NCI-H82 (cell line): ENCODE results near the gene CENPV.
A peak's percentile ranks its signal among the peaks of the same experiment; 100 is the strongest.
"Not testable (repeated sequence)": the region's sequence is repeated elsewhere in the genome, so short reads cannot be mapped to it uniquely, and the experiment has no call there.

Experiments used
- DNase-seq: peaks from one replicate; lab custom pipeline; 2025; lab: John Stamatoyannopoulos, UW

Gene CENPV

DNA sequence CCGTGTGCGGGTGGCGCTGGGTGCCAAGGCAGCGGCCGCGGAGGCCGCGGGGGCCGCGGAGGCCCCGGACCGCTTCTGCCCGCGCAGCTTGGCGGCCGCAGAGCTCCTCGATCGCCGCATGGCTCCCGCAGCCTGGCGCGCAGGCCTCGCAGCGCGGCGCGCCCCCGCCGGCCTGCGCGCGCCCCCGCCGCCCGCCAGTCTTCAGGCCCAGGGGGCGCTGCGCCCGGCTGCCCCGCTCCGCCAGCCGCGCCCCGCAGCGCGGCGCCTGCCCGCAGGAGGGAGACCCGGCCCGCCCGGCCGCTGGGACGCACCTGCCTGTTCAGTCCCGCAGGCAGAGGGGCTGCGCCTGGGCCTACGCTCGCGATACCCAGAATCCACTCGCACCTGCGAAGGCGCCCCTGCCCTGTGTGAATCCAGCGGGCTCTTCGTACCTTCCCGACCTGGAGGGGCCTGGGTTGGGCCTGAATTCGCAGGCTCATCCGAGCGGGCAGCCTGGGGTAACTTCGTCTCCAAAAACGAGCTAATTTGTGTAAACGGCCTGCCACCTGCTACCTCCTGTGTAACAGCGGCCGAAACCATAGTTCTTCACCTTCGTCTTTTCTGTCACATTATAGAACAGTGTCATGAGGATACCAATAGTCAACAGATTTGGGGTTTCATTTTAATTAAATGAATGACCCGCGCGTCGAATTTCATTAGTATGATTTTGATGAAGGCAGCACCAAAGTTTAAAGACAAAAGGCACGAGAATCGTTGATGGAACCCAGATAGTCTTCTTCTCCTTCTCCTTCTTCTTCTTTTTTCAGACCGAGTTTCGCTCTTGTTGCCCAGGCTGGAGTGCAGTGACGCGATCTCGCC, at the start of gene CENPV:
CENPV (minus strand) TSS at position 153 of the 858 bp plus-strand sequence; CDS start at position 120, 33 bp downstream.
- peak; percentile 76 for DNase-seq

DNA sequence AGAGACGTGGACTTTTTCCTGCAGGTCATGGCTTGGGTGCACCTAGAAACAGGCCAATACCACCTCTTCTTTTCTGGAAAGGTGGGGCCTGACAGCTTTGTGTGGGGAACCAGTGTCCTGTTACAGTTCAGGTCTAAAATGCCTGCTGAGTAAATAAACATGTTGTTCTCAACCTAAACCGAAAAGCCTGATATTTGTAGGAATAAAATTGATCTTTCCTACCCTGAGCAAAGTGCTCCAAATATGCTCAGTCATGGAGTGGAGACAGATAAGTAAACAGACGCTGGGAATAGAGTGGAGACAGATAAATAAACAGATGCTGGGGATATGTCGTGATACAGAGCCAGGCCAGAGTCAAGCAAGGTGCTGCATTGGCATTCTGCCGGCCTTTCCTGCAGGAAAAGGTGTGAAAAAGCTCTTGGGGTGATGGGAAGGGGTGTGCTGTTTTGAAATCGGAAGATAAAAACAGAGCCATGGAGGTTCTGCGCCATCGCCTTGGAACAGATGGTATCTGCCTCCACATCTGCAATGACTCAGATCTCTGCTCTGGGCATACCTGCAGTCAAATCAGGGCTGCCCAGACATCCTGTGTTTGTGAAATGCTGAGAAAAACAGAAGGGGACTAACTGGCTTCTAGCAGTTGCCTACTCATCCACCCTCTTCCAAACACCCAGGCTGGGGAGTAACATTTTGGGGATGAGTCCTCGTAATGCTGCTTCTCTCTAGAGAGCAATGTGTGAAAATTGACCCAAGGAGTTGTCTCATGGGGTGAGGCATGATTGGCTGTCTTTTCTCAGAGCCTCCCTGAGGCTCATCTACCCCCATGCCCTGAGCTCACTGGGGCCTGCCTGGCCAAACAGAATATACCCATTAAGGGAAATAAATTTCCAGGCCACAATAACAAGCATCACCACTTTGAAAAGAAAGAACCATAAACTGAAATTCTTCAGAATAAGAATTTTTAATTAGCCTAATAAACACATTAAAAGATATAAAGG, 45.3 kb upstream of the CENPV start:
- peak; percentile 55 for DNase-seq

DNA sequence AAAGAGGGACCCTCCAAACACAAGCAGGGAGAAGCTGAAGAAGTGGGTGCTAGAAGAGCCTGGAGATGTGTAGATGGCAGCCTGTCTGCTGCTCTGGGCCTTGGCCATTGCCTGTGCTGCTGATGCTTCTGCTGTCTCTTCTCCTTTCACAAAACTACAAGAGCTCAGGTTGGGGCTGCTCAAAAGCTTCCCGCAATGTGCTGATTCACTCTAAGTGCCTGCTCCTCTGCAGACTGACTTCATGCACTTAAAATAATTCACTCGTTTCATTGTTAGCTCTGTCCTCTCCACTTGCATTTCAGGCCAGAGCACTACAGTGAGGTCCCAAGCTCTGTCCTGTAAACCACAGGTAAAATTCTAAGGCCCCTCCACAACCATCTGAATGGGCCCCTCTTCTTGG, 43.4 kb upstream of the CENPV start:
- not testable (repeated sequence) for DNase-seq

DNA sequence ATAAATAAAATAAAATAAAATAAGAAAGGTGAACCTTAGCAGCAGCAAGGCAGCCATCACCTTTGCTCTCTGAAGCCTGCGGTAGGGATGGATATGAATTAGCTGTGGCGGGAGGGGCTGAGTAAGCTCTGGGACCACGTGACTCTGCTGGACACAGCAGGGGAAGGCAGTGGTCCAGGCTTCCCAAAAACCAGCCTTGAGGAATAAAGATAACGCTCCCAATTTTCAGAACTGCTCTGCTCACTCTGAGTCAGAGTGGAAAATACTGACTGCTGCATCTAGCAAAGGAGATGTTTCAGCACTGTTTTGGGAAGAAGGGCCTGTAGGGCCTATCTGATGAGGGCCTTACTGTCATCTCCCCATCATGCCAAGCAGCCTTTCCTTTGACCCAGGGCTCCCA, 42.6 kb upstream of the CENPV start:
- DNase-seq = peak; percentile 49

DNA sequence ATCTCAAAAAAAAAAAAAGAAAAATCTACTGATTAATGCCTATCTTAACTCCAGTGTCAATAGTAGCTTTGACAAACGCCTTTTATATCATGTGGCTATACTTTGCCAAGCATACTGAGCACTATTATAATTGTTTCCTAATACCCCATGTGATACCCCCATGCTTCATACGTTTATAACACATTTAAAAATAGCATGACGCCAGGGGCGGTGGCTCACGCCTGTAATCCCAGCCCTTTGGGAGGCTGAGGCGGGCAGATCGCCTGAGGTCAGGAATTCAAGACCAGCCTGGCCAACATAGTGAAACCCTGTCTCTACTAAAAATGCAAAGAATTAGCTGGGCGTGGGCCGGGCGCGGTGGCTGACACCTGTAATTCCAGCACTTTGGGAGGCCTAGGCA, 39.2 kb upstream of the CENPV start:
- not testable (repeated sequence) for DNase-seq

DNA sequence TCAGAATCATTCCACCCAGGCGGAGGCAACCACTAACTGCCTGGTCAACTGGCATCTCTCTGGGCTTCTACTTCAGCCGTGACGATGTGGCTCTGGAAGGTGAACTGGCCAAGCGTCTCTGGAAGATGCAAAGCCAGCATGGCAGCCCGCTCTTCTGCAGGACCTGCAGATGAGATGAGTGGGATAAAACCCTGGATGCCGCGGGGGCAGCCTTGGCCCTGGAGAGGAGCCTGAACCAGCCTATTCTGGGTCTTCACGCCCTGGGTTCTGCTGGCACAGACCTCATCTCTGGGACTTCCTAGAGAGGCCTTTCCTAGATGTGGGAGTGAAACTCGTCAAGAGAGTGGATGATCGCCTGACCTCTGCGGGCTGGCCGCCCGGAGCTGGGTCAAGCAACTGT, 38.2 kb upstream of the CENPV start:
- no peak for DNase-seq

DNA sequence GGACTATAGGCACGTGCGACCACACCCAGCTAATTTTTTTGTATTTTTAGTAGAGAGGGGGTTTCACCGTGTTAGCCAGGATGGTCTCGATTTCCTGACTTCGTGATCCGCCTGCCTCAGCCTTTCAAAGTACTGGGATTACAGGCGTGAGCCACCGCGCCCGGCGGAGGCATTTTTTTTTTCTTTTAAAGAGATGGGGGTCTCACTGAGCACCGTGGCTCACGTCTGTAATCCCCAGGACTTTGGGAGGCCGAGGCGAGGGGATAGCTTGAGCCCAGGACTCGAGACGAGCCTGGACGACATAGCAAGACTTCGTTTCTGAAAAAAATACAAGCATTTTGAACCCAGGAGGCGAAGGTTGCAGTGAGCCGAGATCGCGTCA, 32.8 kb upstream of the CENPV start:
- not testable (repeated sequence) for DNase-seq

DNA sequence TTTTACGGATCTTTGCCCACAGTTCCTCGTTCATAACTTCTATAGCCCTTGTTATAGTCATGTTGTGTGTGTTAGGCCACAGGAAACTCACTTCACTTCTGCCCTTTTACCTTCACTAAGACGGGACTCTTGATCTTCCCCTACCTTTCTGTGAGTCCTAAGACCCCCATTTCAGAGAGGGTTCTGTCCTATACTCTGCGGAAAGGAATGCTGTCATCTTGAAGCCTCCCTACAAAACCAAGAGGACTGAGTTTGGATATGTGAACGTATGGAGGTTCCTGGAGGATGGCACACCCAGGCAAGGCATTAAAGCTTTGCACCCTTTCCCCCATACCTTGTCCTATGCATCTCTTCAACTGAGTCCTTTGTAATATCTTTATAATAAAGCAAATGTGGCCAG, 31.3 kb upstream of the CENPV start:
- no peak for DNase-seq

DNA sequence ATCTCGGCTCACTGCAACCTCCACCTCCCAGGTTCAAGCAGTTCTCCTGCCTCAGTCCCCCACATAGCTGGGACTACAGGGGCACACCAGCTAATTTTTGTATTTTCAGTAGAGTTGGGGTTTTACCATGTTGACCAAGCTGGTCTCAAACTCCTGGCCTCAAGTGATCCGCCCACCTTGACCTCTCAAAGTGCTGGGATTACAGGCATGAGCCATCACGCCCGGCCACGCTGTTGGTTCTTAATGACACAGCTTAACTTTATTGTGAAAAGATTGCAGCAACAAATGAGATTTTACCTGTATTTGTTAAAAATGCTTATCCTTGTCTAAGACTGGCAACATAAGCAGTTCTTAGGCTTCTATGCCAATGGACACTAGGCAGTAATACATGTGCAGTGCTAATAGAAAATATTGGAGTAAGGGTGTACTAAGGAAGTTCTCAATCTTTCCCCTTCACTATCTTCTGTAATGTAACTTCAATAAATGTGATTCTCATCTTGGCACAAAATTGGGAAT, 30.6 kb upstream of the CENPV start:
- DNase-seq = no peak

DNA sequence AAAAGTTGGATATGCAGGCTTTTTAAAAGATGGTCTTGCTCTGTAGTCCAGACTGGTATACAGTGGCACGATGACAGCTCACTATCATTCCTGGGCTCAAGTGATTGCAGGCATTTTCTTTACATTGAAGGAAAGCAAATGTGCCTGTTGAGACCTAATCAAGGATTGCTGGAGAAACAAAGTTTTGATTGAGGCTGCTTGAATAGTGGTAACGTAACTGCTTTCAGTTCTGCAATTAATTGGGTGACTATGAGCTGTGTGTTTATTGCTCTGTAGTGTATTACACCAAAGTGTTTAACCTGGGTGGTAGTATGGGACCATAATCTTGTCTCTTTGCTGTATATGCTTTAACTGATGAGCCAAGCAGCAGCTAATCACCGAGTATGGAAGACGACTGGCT, 29.9 kb upstream of the CENPV start:
- DNase-seq = no peak

DNA sequence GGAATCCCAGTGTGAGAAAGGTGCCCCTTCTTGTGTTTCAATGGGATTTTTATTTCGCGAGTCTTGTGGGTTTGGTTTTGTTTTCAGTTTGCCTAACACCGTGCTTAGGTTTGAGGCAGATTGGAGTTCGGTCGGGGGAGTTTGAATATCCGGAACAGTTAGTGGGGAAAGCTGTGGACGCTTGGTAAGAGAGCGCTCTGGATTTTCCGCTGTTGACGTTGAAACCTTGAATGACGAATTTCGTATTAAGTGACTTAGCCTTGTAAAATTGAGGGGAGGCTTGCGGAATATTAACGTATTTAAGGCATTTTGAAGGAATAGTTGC, 28.2 kb upstream of the CENPV start:
- DNase-seq = no peak

DNA sequence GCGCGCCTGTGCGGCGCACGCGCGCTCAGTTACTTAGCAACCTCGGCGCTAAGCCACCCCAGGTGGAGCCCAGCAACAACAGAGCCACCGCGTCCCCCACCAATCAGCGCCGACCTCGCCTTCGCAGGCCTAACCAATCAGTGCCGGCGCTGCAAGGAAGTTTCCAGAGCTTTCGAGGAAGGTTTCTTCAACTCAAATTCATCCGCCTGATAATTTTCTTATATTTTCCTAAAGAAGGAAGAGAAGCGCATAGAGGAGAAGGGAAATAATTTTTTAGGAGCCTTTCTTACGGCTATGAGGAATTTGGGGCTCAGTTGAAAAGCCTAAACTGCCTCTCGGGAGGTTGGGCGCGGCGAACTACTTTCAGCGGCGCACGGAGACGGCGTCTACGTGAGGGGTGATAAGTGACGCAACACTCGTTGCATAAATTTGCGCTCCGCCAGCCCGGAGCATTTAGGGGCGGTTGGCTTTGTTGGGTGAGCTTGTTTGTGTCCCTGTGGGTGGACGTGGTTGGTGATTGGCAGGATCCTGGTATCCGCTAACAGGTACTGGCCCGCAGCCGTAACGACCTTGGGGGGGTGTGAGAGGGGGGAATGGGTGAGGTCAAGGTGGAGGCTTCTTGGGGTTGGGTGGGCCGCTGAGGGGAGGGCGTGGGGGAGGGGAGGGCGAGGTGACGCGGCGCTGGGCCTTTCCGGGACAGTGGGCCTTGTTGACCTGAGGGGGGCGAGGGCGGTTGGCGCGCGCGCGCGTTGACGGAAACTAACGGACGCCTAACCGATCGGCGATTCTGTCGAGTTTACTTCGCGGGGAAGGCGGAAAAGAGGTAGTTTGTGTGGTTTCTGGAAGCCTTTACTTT, 27.6 kb upstream of the CENPV start, which contains the start of gene UBB:
UBB (plus strand) TSS at position 452 of the 856 bp plus-strand sequence. CDS start 817 bp downstream, outside the sequence.
- DNase-seq = no peak

DNA sequence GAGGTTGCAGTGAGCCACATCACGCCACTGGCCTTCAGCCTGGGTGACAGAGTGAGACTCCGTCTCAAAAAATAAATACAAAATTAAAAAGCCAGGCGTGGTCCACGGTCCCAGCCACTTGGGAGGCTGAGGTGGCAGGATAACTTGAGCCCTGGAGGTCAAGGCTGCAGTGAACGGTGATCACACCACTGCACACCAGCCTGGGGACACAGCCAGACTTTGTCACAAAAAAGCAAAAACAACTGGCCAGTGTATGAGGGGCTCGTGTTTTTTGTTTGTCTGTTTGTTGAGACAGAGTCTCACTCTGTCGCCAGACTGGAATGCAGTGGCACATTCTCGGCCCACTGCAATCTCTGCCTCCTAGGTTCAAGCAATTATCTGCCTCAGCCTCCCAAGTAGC, 26.4 kb upstream of the CENPV start:
- DNase-seq = no peak

DNA sequence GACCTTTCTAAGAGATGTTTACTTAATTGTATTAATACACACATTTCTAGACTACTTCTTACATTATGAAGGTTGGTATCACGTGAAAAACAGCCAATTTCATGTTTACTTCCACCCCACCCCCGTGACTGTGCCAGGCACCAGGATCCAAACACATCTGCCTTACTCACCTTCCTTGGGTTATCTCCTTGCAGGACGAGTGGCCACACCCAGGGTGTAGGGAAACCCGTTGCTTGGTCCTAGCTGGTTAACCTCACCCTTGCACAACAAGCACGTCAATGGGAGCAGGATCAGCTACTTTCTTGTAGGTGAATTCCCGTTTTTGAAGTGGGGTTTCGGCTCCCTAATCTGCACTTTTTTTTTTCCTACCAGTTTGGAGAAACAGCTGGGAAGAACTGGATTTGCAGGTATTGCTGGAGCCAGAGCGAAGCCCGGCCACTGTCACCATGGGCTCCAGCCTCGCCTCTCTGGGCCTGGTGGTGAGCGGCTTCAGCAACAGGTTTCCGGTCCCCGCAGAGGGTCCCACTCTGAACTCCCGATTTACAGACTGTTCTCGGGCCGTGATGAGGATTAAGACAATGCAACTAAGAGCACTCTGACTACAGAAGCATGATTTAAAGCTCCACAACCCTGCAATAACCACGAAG, 25.5 kb upstream of the CENPV start:
- no peak for DNase-seq

DNA sequence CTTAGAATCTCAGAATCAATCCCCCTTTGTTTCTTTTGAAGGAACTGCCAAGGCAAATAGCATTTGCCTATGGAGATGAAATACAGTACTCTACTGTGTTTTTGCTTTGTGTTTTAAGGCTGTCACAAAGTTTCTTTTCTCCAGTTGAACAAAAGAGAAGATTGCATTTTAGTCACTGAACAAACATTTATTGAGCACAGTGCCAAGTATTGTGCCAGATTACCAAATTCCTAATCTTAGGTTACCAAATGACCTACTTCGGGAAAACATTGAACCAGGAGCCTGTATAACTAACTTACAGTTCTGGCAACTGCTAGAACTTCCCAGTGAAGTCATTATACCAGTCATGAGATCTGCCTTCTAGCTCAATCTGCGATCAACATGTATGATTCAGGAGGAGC, 24.7 kb upstream of the CENPV start:
- DNase-seq = no peak

DNA sequence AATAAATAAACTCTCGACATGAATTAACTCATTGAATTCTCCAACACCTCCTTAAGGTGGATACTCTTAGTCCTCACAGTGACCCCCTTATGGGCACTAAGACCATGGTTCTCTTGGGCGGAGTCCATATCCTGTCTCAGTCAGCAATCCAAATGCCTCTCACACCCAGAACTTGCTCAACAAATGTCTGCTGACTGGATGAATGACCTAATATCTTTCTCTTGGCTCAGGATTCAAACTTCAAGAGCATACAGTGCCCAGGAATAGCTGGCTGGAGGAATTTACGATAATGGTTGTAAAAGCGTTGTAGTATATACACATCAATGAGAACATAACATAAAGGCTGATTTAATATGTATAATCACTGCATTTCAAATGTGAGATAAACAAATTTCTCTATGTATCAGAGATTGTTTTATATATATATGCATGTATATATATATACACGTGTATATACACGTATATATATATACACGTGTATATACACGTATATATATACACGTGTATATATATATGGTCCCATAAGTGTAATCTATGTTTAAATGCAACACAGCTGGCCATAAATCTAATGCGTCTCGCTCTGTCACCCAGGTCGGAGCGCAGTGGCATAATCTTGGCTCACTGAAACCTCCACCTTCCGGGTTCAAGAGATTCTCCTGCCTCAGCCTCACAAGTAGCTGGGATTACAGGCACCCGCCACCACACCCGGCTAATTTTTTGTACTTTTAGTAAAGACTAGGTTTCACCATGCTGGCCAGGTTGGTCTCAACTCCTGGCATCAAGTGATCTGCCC, 21.1 kb upstream of the CENPV start:
- no peak for DNase-seq

DNA sequence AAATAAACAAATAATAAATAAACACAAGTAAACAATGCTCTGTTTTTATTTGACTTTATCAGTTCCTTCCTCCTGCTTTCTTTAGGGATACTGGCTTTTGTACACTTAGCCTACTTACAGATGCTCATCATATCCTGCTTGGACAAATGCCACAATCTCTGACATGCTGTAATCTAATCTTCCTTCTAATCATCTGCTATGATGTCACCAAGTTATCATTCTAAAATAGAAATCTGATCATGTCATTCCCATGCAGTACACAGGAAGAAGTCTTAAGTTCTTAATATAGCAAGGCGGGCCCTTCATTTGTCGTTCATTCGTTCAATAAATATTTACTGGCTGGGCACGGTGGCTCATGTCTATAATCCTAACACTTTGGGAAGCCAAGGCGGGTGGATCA, 18.5 kb upstream of the CENPV start:
- DNase-seq = no peak

DNA sequence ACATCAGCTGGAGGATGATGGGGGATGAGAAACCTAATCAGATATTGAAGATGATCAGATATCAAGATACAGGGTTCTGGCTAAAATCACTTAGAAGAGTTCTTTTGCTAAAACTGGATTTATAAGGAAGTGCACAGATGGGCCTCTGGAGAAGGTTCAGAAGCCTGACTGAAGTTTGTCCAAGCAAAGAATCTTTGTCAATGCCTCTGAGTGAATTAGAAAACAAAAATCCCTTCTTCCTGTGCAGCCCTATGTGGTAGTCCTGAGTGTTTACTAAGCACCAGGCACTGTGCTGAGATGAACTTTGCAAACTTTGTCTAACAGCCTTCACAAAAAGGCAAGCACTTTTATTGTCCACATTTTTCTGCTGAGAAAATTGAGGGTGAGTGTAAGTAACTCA, 11.4 kb upstream of the CENPV start:
- no peak for DNase-seq

DNA sequence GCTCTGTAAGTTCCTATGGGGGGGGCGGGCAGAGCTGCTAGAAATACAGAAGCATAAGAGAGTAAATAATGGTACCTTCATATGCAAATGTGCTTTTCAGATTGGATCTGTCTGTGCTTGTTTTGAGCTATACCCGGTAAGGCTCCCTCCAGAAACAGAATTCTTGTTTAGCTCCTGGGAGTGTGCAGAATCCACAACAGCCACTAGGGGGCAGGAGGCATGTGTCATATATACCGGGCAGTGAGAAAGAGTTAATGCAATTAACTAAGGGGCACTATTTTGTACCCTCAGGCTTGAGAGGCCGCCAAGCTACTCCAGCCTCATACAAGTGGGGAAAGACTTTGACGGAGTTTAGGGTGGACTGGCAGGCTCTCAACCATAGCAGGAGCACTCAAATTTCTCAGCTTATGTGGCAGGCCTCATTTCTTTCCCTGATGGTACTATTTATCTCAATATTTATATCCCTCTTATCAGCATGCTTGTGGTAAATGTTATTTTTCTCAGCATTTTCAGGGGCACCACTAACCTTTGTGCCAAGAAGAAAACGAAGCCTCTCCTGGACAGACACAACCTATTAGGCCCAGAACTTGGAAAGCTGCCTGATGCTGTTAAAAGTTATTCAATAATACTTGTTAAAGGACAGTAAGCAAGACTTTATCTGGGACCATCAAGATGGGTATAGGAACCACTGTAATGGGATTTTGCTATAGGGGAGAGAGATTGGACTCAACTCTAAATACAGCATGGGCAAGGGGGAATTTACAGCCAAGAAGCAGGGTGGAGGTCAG, 10.7 kb upstream of the CENPV start:
- peak; percentile 93 for DNase-seq

DNA sequence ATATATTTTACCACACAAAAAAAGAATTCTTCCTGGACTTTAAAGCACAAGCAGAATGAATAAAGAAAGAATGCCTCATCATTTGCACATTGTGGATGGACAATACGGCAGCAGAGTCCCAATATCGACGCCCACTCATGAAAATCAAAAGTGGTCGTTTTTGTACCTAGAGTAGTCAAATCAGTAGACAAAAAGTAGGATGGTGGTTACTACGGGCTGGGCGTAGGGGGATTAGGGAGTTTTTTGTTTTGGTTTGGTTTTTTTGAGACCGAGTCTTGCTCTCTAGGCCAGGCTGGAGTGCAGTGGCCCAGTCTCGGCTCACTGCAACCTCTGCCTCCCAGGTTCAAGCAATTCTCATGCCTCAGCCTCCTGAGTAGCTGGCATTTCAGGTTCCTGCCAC, 8.6 kb upstream of the CENPV start:
- DNase-seq = no peak
